ENCODE measurements around the gene ACACA. TPM values are rescaled to one million over a fixed set of nuclear protein-coding genes. Genes with fewer than 3 reads are reported as not detected.

ACACA gene
- total RNA-seq, 4 donors from 2014 or later = 40.5 to 64.1 (median 51.8) TPM

- Histone ChIP-seq H3K36me3 (peaks cover 0 to 13% of the 10 kb centered on the region in 2 donors), H3K4me3 (no peak overlapping the region), H3K4me1 (peaks cover 0 to 10% (median 0%) of the 10 kb centered on the region in 3 donors), H3K27me3 (peaks cover 28% of the 10 kb centered on the region), H3K9me3 (no peaks in the 10 kb centered on the region), H3K27ac (no peak overlapping the region)
- 59 to 74% methylated on average over 7 to 9 of the region's 9 CpGs for WGBS, 2 donors (ENCODE audit: low coverage in 1 of 2)
- no peak for ATAC-seq
- TF ChIP-seq CTCF (IDR thresholded peaks at IDR 0.05) (no peak), POLR2AphosphoS5 (IDR thresholded peaks at IDR 0.05) (no peak), POLR2A (IDR thresholded peaks at IDR 0.05) (no peak), EP300 (IDR thresholded peaks at IDR 0.05) (no peak)
Observed at GRCh38 chr17:37062021-37062420, 344.6 kb downstream of the ACACA start.

- Histone ChIP-seq H3K36me3 (peaks cover 0 to 23% of the 10 kb centered on the region in 2 donors), H3K4me3 (no peak overlapping the region), H3K4me1 (peaks cover 0 to 10% (median 0%) of the 10 kb centered on the region in 3 donors), H3K27me3 (peaks cover 17% of the 10 kb centered on the region), H3K9me3 (no peaks in the 10 kb centered on the region), H3K27ac (no peak overlapping the region)
- no peak for ATAC-seq
- no peak for TF ChIP-seq POLR2A (IDR thresholded peaks at IDR 0.05)
- TF ChIP-seq EP300 (IDR thresholded peaks at IDR 0.05) = no peak
- no peak for TF ChIP-seq CTCF (IDR thresholded peaks at IDR 0.05)
- no peak for TF ChIP-seq POLR2AphosphoS5 (IDR thresholded peaks at IDR 0.05)
- 25 to 80% methylated on average over 2 of the region's 7 CpGs for WGBS, 2 donors (ENCODE audit: low coverage in 1 of 2)
Observed at GRCh38 chr17:37060928-37061327, 345.7 kb downstream of the ACACA start.

- Histone ChIP-seq H3K4me3 (no peak overlapping the region), H3K27me3 (peaks cover 9% of the 10 kb centered on the region), H3K27ac (no peak overlapping the region), H3K9me3 (no peaks in the 10 kb centered on the region), H3K4me1 (peaks cover 0 to 10% (median 0%) of the 10 kb centered on the region in 3 donors), H3K36me3 (peaks cover 0 to 32% of the 10 kb centered on the region in 2 donors)
- no peak for ATAC-seq
- 57 to 77% methylated on average over 4 to 6 of the region's 6 CpGs for WGBS, 2 donors (ENCODE audit: low coverage in 1 of 2)
- TF ChIP-seq POLR2AphosphoS5 (IDR thresholded peaks at IDR 0.05) (no peak), CTCF (IDR thresholded peaks at IDR 0.05) (no peak), EP300 (IDR thresholded peaks at IDR 0.05) (no peak), POLR2A (IDR thresholded peaks at IDR 0.05) (no peak)
Observed at GRCh38 chr17:37060094-37060493, 346.5 kb downstream of the ACACA start.

- 67 to 100% methylated on average over 1 to 3 of the region's 3 CpGs for WGBS, 2 donors (ENCODE audit: low coverage in 1 of 2)
- TF ChIP-seq POLR2A (IDR thresholded peaks at IDR 0.05) (no peak), CTCF (IDR thresholded peaks at IDR 0.05) (no peak), EP300 (IDR thresholded peaks at IDR 0.05) (no peak), POLR2AphosphoS5 (IDR thresholded peaks at IDR 0.05) (no peak)
- Histone ChIP-seq H3K27me3 (peaks cover 3% of the 10 kb centered on the region), H3K27ac (no peak overlapping the region), H3K4me1 (peaks cover 0 to 10% (median 0%) of the 10 kb centered on the region in 3 donors), H3K4me3 (no peak overlapping the region), H3K9me3 (no peaks in the 10 kb centered on the region), H3K36me3 (peaks cover 0 to 38% of the 10 kb centered on the region in 2 donors)
- ATAC-seq = no peak
Observed at GRCh38 chr17:37059493-37059892, 347.1 kb downstream of the ACACA start.

GRCh38 chr17:37056622-37057021 is 350.0 kb downstream of the ACACA start:
- no peak overlapping the region for H3K4me3 ChIP-seq
- 94 to 100% methylated on average over 6 to 13 of the region's 18 CpGs for WGBS, 2 donors (ENCODE audit: low coverage in 1 of 2)
- no peak overlapping the region for H3K27ac ChIP-seq
- peaks cover 0 to 56% of the 10 kb centered on the region in 2 donors for H3K36me3 ChIP-seq
- peaks cover 0 to 10% (median 0%) of the 10 kb centered on the region in 3 donors for H3K4me1 ChIP-seq
- no peak for ATAC-seq
- TF ChIP-seq POLR2A (IDR thresholded peaks at IDR 0.05) (no peak), CTCF (IDR thresholded peaks at IDR 0.05) (no peak), POLR2AphosphoS5 (IDR thresholded peaks at IDR 0.05) (no peak), EP300 (IDR thresholded peaks at IDR 0.05) (no peak)
- no peaks in the 10 kb centered on the region for H3K9me3 ChIP-seq
- H3K27me3 ChIP-seq = no peaks in the 10 kb centered on the region
